K562 (cell line): ENCODE measurements around the gene CCDC137. TPM values are rescaled to one million over a fixed set of nuclear protein-coding genes. Genes with fewer than 3 reads are reported as not detected.

Experiments used
- BRD9 ChIP-seq: fragments of 450-650 bp; IDR thresholded peaks from 2 replicates; pipeline ENCODE4 v1.6.1; 2018; ENCODE audit warnings: low read depth; ENCODE audit not compliant: partially characterized antibody
- CBFB ChIP-seq: sonication (generic); formaldehyde crosslinking; IDR thresholded peaks from 2 replicates; pipeline ENCODE4 v1.4.0; 2020; ENCODE audit warnings: mild to moderate bottlenecking, missing genetic modification reagents
- CHAMP1 ChIP-seq: fragments of 450-650 bp; IDR thresholded peaks from 2 replicates; pipeline ENCODE4 v1.6.1; 2016; ENCODE audit warnings: mild to moderate bottlenecking
- CHD4 ChIP-seq: fragments of 200-600 bp; sonication (generic); IDR thresholded peaks from 3 replicates; pipeline ENCODE4 v1.6.1; 2012; ENCODE audit warnings: low read depth, mild to moderate bottlenecking, mixed read lengths, low read length, inconsistent platforms; ENCODE audit not compliant: insufficient read depth, insufficient replicate concordance, poor library complexity, severe bottlenecking
- EHMT2 ChIP-seq: fragments of 450-650 bp; IDR thresholded peaks from 2 replicates; pipeline ENCODE4 v1.6.1; 2018; ENCODE audit warnings: antibody characterized with exemption
- EZH2 ChIP-seq: IDR thresholded peaks from 2 replicates; pipeline ENCODE4 v1.6.1; 2012; ENCODE audit warnings: low read depth, mild to moderate bottlenecking, inconsistent platforms, low read length, borderline replicate concordance
- FOS ChIP-seq: IDR thresholded peaks from 3 replicates; pipeline ENCODE4 v1.6.1; 2011; ENCODE audit not compliant: insufficient read length; ENCODE audit errors: extremely low read depth
- KDM5B ChIP-seq: fragments of 200-600 bp; sonication (generic); IDR thresholded peaks from 2 replicates; pipeline ENCODE4 v1.6.1; 2012; ENCODE audit warnings: low read depth, mild to moderate bottlenecking, moderate library complexity, low read length, control low read depth, inconsistent platforms; ENCODE audit not compliant: insufficient replicate concordance
- KLF6 ChIP-seq: fragments of 250-450 bp; sonication (Bioruptor Pico); IDR thresholded peaks from 2 replicates; pipeline ENCODE4 v1.4.0; 2020; ENCODE audit warnings: mild to moderate bottlenecking, moderate library complexity, borderline replicate concordance
- PHB2 ChIP-seq: fragments of 450-650 bp; IDR thresholded peaks from 2 replicates; pipeline ENCODE4 v1.6.1; 2017; ENCODE audit warnings: low read depth
- PHTF2 ChIP-seq: fragments of 250-450 bp; sonication (Bioruptor Pico); IDR thresholded peaks from 2 replicates; pipeline ENCODE4 v1.5.0; 2021; ENCODE audit warnings: mild to moderate bottlenecking
- RBM17 ChIP-seq: fragments of 200-400 bp; formaldehyde crosslinking; IDR thresholded peaks from 2 replicates; pipeline ENCODE4 v1.6.1; 2017; ENCODE audit warnings: low read depth, mild to moderate bottlenecking, low read length, borderline replicate concordance
- SMAD4 ChIP-seq: fragments of 250-450 bp; sonication (Bioruptor Pico); conservative IDR thresholded peaks from 2 replicates; pipeline ENCODE4 v1.8.0; 2021; ENCODE audit warnings: inconsistent platforms, mild to moderate bottlenecking, moderate library complexity
- SPI1 ChIP-seq: IDR thresholded peaks from 2 replicates; pipeline ENCODE4 v1.6.1; 2011; ENCODE audit warnings: low read depth, low read length, control low read depth, borderline replicate concordance
- SREBF1 ChIP-seq: fragments of 150-350 bp; IDR thresholded peaks from 2 replicates; pipeline ENCODE4 v1.6.1; 2014; ENCODE audit warnings: antibody characterized with exemption, low read depth, low read length, borderline replicate concordance
- TFE3 ChIP-seq: fragments of 450-650 bp; formaldehyde crosslinking; IDR thresholded peaks from 2 replicates; pipeline ENCODE4 v1.4.0; 2020; ENCODE audit warnings: mild to moderate bottlenecking, mixed read lengths
- THRAP3 ChIP-seq: fragments of 450-650 bp; IDR thresholded peaks from 2 replicates; pipeline ENCODE4 v1.6.1; 2016; ENCODE audit warnings: mild to moderate bottlenecking, inconsistent platforms, borderline replicate concordance
- ZC3H11A ChIP-seq: IDR thresholded peaks from 2 replicates; pipeline ENCODE4 v1.6.1; 2012; ENCODE audit warnings: low read depth, low read length, improper control_type of control experiment
- ZFX ChIP-seq: sonication (generic); formaldehyde crosslinking; IDR thresholded peaks from 2 replicates; pipeline ENCODE4 v1.8.0; 2022; ENCODE audit warnings: mild to moderate bottlenecking, missing genetic modification reagents, moderate library complexity
- ZNF184 ChIP-seq: sonication (generic); formaldehyde crosslinking; IDR thresholded peaks from 2 replicates; pipeline ENCODE4 v1.5.0; 2020; ENCODE audit warnings: missing genetic modification reagents
- ZNF253 ChIP-seq: fragments of 250-450 bp; sonication (Bioruptor Pico); conservative IDR thresholded peaks from 2 replicates; pipeline ENCODE4 v1.6.1; 2021; ENCODE audit warnings: mild to moderate bottlenecking
- ZNF551 ChIP-seq: fragments of 250-450 bp; sonication (Bioruptor Pico); IDR thresholded peaks from 2 replicates; pipeline ENCODE4 v1.5.0; 2021; ENCODE audit warnings: mild to moderate bottlenecking, moderate library complexity
- ZNF584 ChIP-seq: fragments of 200-800 bp; sonication (Bioruptor generic); IDR thresholded peaks from 2 replicates; pipeline ENCODE4 v1.6.1; 2016; ENCODE audit warnings: low read depth, mild to moderate bottlenecking, missing genetic modification characterization, missing compliant biosample characterization
- ZNF644 ChIP-seq: fragments of 200-800 bp; sonication (Bioruptor generic); IDR thresholded peaks from 2 replicates; pipeline ENCODE4 v1.6.1; 2016; ENCODE audit warnings: low read depth, missing genetic modification characterization, missing compliant biosample characterization
- ZNF695 ChIP-seq: fragments of 450-650 bp; formaldehyde crosslinking; IDR thresholded peaks from 2 replicates; pipeline ENCODE4 v1.4.0; 2020; ENCODE audit warnings: mild to moderate bottlenecking, moderate library complexity
- polyA plus RNA-seq, 8 experiments: library from polyadenylated mRNA; depleted of rRNA in 4 of 8; stranded (reverse) in 5 of 8; unstranded in 3 of 8; fragments of >200 nt; fragmentation: Nextera tagmentation in 2 of 8; fragmentation: Illumina TruSeq in 1 of 8; extraction: Ambion mirVana in 2 of 8; extraction: Trizol in 1 of 8; gene quantifications; 2 replicates each; pipeline versions ENCODE4 v1.2.1 to v1.2.3, GENCODE V29; 2011 to 2014; ENCODE audit warnings: inconsistent platforms in 1 of 8, missing spikeins in 1 of 8
- total RNA-seq, 7 experiments: library from RNA; depleted of rRNA in 6 of 7; stranded (reverse); fragments of >200 nt in 6 of 7; fragmentation: Illumina TruSeq in 2 of 7; extraction: Trizol in 2 of 7; gene quantifications; 2 replicates each; pipeline versions ENCODE4 v1.2.1 to v1.2.3, GENCODE V29; 2011 to 2021; ENCODE audit warnings: low replicate concordance in 1 of 7

Gene CCDC137
- total and polyA plus RNA-seq, 9 of the 15 experiments (the other 6 are each of a cell fraction or from before 2014, with no cell fraction given): 2.3 to 68.1 (median 38.3) TPM

GRCh38 chr17:81636505-81637288 lies 29.8 kb upstream of the CCDC137 start, which contains the start of the genes NPLOC4 and TSPAN10 (continued):
- TF ChIP-seq TFE3 (CRISPR knock-in tag): no peak
- TF ChIP-seq FOS: no peak
- no peak for TF ChIP-seq ZNF644 (tag)
- no peak for TF ChIP-seq CHAMP1
- TF ChIP-seq SREBF1: no peak
- no peak for TF ChIP-seq PHB2
- peak; percentile 95 for TF ChIP-seq SMAD4 (CRISPR knock-in tag)
- TF ChIP-seq KLF6 (CRISPR knock-in tag): peak; percentile 36; the same call in 1 of the 2 replicates
- no peak for TF ChIP-seq CBFB (CRISPR knock-in tag)
- TF ChIP-seq CHD4: no peak
- TF ChIP-seq ZFX (CRISPR knock-in tag): peak; percentile 85
- TF ChIP-seq EHMT2: no peak
- TF ChIP-seq ZNF584: no peak
- no peak for TF ChIP-seq ZNF253 (CRISPR knock-in tag)
- TF ChIP-seq EZH2: no peak
- no peak for TF ChIP-seq SPI1
- TF ChIP-seq THRAP3: no peak
- TF ChIP-seq BRD9: no peak
- TF ChIP-seq ZNF551: no peak
- TF ChIP-seq ZC3H11A: peak; percentile 82
- TF ChIP-seq PHTF2 (CRISPR knock-in tag): no peak
- no peak for TF ChIP-seq KDM5B
- TF ChIP-seq ZNF184 (CRISPR knock-in tag): no peak
- TF ChIP-seq RBM17: no peak
- no peak for TF ChIP-seq ZNF695 (CRISPR knock-in tag)
